GM12891 (cell line): ENCODE data around the gene LUM.

Experiments used
- POLR2A ChIP-seq: IDR thresholded peaks from 2 replicates; pipeline ENCODE4 v1.6.1; 2011; ENCODE audit warnings: low read depth, low read length, control low read depth
- POLR2AphosphoS5 ChIP-seq: IDR thresholded peaks from 2 replicates; pipeline ENCODE4 v1.6.1; 2011; ENCODE audit warnings: low read depth, low read length, control low read depth

- TF ChIP-seq POLR2A (no peak), POLR2AphosphoS5 (no peak)
These were observed 12.8 kb downstream of the LUM start for GRCh38 chr12:91098461-91098860.
